Liver (tissue), 9 donors: ENCODE results near the gene RNF13. TPM values are rescaled to one million over a fixed set of nuclear protein-coding genes. Genes with fewer than 3 reads are reported as not detected.
A peak's percentile ranks its signal among the peaks of the same experiment; 100 is the strongest.

Source experiments
- DNase-seq: peaks from one replicate; pipeline ENCODE4 v3.0.0-alpha.2; 2017; ENCODE audit warnings: low spot score
- H3K27ac ChIP-seq, 2 donors: one replicate each; pipeline ENCODE4 v1.7.0; 2013; ENCODE audit warnings: inconsistent platforms in 2 of 2, low read length in 2 of 2, control low read depth in 1 of 2, low read depth in 1 of 2, mild to moderate bottlenecking in 1 of 2
- H3K27me3 ChIP-seq, 4 donors: one replicate each; pipeline versions ENCODE4 v1.6.1 to v1.7.0; 2013; ENCODE audit warnings: low read length in 3 of 4, inconsistent platforms in 1 of 4, mild to moderate bottlenecking in 1 of 4, moderate library complexity in 1 of 4; ENCODE audit not compliant: control insufficient read depth in 4 of 4, insufficient read depth in 4 of 4
- H3K36me3 ChIP-seq, 4 donors: one replicate each; pipeline versions ENCODE4 v1.6.1 to v1.7.0; 2013; ENCODE audit warnings: low read length in 3 of 4, mild to moderate bottlenecking in 3 of 4, low read depth in 1 of 4, moderate library complexity in 1 of 4; ENCODE audit not compliant: control insufficient read depth in 4 of 4, insufficient read depth in 3 of 4
- H3K4me1 ChIP-seq, 4 donors: one replicate each; pipeline versions ENCODE4 v1.6.1 to v1.7.0; 2013; ENCODE audit warnings: low read length in 3 of 4, mild to moderate bottlenecking in 3 of 4, moderate library complexity in 1 of 4; ENCODE audit not compliant: control insufficient read depth in 4 of 4, insufficient read depth in 4 of 4
- H3K4me3 ChIP-seq, 3 donors: one replicate each; pipeline versions ENCODE4 v1.6.1 to v1.7.0; 2013; ENCODE audit warnings: low read length in 3 of 3, control low read depth in 1 of 3, low read depth in 1 of 3, mild to moderate bottlenecking in 1 of 3
- H3K9ac ChIP-seq, 2 donors: one replicate each; pipeline ENCODE4 v1.7.0; 2013; ENCODE audit warnings: low read length in 2 of 2, mild to moderate bottlenecking in 2 of 2, moderate library complexity in 2 of 2, control low read depth in 1 of 2, low read depth in 1 of 2
- H3K9me3 ChIP-seq, 4 donors: one replicate each; pipeline versions ENCODE4 v1.6.1 to v1.7.0; 2013; ENCODE audit warnings: low read length in 3 of 4; ENCODE audit not compliant: control insufficient read depth in 4 of 4
- EGR1 ChIP-seq, 2 donors: IDR thresholded peaks; 2 replicates each; pipeline ENCODE4 v1.6.1; 2016 to 2018; ENCODE audit warnings: antibody characterized with exemption in 2 of 2, low read depth in 2 of 2
- FOXA1 ChIP-seq: IDR thresholded peaks from 2 replicates; pipeline ENCODE4 v1.6.1; 2016; ENCODE audit warnings: antibody characterized with exemption
- FOXA2 ChIP-seq: IDR thresholded peaks from 2 replicates; pipeline ENCODE4 v1.6.1; 2016; ENCODE audit warnings: antibody characterized with exemption
- GABPA ChIP-seq, 2 donors: IDR thresholded peaks in 1 of 2; conservative IDR thresholded peaks in 1 of 2; 2 replicates each; pipeline ENCODE4 v1.6.1; 2016; ENCODE audit warnings: antibody characterized with exemption in 2 of 2, mild to moderate bottlenecking in 1 of 2, moderate library complexity in 1 of 2
- JUND ChIP-seq, 2 donors: IDR thresholded peaks; 2 replicates each; pipeline ENCODE4 v1.6.1; 2016; ENCODE audit warnings: antibody characterized with exemption in 2 of 2
- RAD21 ChIP-seq, 2 donors: IDR thresholded peaks; 2 replicates each; pipeline ENCODE4 v1.6.1; 2016; ENCODE audit warnings: antibody characterized with exemption in 2 of 2, mild to moderate bottlenecking in 2 of 2
- RXRA ChIP-seq, 2 donors: IDR thresholded peaks; 2 replicates each; pipeline ENCODE4 v1.6.1; 2017 to 2018; ENCODE audit warnings: antibody characterized with exemption in 2 of 2, mild to moderate bottlenecking in 1 of 2
- SP1 ChIP-seq: IDR thresholded peaks from 2 replicates; pipeline ENCODE4 v1.6.1; 2018; ENCODE audit warnings: antibody characterized with exemption, mild to moderate bottlenecking
- TAF1 ChIP-seq: conservative IDR thresholded peaks from 2 replicates; pipeline ENCODE4 v1.6.1; 2016; ENCODE audit warnings: antibody characterized with exemption, mild to moderate bottlenecking
- YY1 ChIP-seq: IDR thresholded peaks from 2 replicates; pipeline ENCODE4 v1.6.1; 2016; ENCODE audit warnings: antibody characterized with exemption, mild to moderate bottlenecking
- WGBS: extraction: QIAGEN DNeasy Blood & Tissue Kit; methylation state at CpG from one replicate; pipeline ENCODE4 v1.1.7; 2013; 5-methylcytosine and 5-hydroxymethylcytosine counted together
- polyA plus RNA-seq, 2 donors: library from polyadenylated mRNA; stranded (reverse) in 1 of 2; unstranded in 1 of 2; fragments of 200-250 nt in 1 of 2; fragments of >200 nt in 1 of 2; fragmentation: Nextera tagmentation in 1 of 2; extraction: Ambion mirVana in 1 of 2; gene quantifications; one replicate each; pipeline versions ENCODE4 v1.2.1 to v1.2.3, GENCODE V29; 2013 to 2015
- total RNA-seq, 2 donors: library from RNA; depleted of rRNA; stranded (reverse); fragments of >200 nt; gene quantifications; one replicate each; pipeline ENCODE4 v1.2.3, GENCODE V29; 2014
- TF ChIP-seq, protein P1 (sequence below): IDR thresholded peaks from 2 replicates; pipeline ENCODE4 v1.6.1; 2016; ENCODE audit warnings: antibody characterized with exemption, mild to moderate bottlenecking
- TF ChIP-seq, protein P2 (sequence below): IDR thresholded peaks from 2 replicates; pipeline ENCODE4 v1.6.1; 2016; ENCODE audit warnings: antibody characterized with exemption
- TF ChIP-seq, protein P3 (sequence below): IDR thresholded peaks from 2 replicates; pipeline ENCODE4 v1.6.1; 2016; ENCODE audit warnings: antibody characterized with exemption
- donor health status: healthy.
- donor health status: healthy.
- donor health status: healthy.
- donor health status: healthy.
- donor health status: healthy.

Gene RNF13, protein sequence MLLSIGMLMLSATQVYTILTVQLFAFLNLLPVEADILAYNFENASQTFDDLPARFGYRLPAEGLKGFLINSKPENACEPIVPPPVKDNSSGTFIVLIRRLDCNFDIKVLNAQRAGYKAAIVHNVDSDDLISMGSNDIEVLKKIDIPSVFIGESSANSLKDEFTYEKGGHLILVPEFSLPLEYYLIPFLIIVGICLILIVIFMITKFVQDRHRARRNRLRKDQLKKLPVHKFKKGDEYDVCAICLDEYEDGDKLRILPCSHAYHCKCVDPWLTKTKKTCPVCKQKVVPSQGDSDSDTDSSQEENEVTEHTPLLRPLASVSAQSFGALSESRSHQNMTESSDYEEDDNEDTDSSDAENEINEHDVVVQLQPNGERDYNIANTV
- total RNA-seq (10 to 100 TPM; 54.6 to 65.2 TPM), polyA plus RNA-seq (10 to 100 TPM; 31.3 to 70.5 TPM)

DNA sequence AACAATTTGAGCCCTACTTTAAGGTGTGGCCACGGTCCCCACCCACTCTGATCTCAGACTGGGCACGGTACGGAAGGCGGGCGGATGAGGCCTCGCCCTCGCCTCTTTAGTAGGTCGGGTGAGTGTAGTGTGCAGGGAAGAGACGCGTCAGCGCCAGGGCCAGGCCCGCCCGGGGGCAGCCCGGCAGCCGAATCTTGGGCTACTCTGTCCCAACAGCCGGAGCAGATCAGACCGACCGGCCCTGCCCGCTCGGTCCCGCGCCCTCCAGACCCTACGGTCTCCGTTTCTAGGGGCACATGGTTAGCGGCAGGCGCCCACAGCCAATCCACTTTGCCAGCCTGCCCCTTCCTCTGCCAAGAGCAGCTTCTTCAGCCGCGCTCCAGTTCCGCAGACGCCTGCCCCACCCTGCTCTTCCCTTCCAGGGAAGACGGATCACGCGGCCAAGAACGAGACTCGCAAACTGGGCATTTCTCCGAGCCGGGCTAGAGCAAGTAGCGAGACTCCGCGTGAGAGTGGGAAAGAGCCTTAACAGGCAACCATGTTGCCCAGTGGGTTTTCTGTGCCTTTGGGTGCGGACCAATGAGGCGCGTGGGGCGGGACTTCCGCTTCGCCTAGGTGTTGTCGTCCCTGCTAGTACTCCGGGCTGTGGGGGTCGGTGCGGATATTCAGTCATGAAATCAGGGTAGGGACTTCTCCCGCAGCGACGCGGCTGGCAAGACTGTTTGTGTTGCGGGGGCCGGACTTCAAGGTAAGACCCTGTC, at the start of gene RNF13:
RNF13 (plus strand) TSS at position 610 of the 761 bp plus-strand sequence. CDS start 32,812 bp downstream, outside the sequence.
- peak within 1 kb of the TSS; percentile 98 to 100 for H3K27ac ChIP-seq
- no peaks in the 10 kb centered on the region for H3K9me3 ChIP-seq
- H3K9ac ChIP-seq: peak within 1 kb of the TSS; percentile 84 to 97
- TF ChIP-seq, protein P1, sequence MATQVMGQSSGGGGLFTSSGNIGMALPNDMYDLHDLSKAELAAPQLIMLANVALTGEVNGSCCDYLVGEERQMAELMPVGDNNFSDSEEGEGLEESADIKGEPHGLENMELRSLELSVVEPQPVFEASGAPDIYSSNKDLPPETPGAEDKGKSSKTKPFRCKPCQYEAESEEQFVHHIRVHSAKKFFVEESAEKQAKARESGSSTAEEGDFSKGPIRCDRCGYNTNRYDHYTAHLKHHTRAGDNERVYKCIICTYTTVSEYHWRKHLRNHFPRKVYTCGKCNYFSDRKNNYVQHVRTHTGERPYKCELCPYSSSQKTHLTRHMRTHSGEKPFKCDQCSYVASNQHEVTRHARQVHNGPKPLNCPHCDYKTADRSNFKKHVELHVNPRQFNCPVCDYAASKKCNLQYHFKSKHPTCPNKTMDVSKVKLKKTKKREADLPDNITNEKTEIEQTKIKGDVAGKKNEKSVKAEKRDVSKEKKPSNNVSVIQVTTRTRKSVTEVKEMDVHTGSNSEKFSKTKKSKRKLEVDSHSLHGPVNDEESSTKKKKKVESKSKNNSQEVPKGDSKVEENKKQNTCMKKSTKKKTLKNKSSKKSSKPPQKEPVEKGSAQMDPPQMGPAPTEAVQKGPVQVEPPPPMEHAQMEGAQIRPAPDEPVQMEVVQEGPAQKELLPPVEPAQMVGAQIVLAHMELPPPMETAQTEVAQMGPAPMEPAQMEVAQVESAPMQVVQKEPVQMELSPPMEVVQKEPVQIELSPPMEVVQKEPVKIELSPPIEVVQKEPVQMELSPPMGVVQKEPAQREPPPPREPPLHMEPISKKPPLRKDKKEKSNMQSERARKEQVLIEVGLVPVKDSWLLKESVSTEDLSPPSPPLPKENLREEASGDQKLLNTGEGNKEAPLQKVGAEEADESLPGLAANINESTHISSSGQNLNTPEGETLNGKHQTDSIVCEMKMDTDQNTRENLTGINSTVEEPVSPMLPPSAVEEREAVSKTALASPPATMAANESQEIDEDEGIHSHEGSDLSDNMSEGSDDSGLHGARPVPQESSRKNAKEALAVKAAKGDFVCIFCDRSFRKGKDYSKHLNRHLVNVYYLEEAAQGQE: peak; percentile 84
- TF ChIP-seq RXRA (IDR thresholded peaks at IDR 0.05) (peak in 1 of 2 donors; percentile 54), FOXA1 (no peak), GABPA (IDR thresholded peaks at IDR 0.05 in 1 of 2, conservative IDR thresholded peaks at IDR 0.05 in 1 of 2) (peak; percentile 77 to 91), SP1 (peak; percentile 93), EGR1 (IDR thresholded peaks at IDR 0.05; ENCODE audit: low read depth in 2 of 2) (peak; percentile 14 to 36), JUND (IDR thresholded peaks at IDR 0.05) (peak in 1 of 2 donors; percentile 20), RAD21 (IDR thresholded peaks at IDR 0.05) (no peak), TAF1 (peak; percentile 91), FOXA2 (no peak), YY1 (peak; percentile 90)
- TF ChIP-seq, protein P2, sequence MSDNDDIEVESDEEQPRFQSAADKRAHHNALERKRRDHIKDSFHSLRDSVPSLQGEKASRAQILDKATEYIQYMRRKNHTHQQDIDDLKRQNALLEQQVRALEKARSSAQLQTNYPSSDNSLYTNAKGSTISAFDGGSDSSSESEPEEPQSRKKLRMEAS: peak; percentile 42
- TF ChIP-seq, protein P3, sequence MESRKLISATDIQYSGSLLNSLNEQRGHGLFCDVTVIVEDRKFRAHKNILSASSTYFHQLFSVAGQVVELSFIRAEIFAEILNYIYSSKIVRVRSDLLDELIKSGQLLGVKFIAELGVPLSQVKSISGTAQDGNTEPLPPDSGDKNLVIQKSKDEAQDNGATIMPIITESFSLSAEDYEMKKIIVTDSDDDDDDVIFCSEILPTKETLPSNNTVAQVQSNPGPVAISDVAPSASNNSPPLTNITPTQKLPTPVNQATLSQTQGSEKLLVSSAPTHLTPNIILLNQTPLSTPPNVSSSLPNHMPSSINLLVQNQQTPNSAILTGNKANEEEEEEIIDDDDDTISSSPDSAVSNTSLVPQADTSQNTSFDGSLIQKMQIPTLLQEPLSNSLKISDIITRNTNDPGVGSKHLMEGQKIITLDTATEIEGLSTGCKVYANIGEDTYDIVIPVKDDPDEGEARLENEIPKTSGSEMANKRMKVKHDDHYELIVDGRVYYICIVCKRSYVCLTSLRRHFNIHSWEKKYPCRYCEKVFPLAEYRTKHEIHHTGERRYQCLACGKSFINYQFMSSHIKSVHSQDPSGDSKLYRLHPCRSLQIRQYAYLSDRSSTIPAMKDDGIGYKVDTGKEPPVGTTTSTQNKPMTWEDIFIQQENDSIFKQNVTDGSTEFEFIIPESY: peak; percentile 65
- H3K4me1 ChIP-seq: peaks cover 5 to 31% (median 14%) of the 10 kb centered on the region in 4 donors
- no peaks in the 10 kb centered on the region for H3K27me3 ChIP-seq
- peak within 1 kb of the TSS; percentile 74 to 97 (median 95) for H3K4me3 ChIP-seq
- H3K36me3 ChIP-seq: no peaks in the 10 kb centered on the region
- peak; percentile 94 for DNase-seq
- WGBS: under 1% methylated on average over 56 of the region's 56 CpGs

DNA sequence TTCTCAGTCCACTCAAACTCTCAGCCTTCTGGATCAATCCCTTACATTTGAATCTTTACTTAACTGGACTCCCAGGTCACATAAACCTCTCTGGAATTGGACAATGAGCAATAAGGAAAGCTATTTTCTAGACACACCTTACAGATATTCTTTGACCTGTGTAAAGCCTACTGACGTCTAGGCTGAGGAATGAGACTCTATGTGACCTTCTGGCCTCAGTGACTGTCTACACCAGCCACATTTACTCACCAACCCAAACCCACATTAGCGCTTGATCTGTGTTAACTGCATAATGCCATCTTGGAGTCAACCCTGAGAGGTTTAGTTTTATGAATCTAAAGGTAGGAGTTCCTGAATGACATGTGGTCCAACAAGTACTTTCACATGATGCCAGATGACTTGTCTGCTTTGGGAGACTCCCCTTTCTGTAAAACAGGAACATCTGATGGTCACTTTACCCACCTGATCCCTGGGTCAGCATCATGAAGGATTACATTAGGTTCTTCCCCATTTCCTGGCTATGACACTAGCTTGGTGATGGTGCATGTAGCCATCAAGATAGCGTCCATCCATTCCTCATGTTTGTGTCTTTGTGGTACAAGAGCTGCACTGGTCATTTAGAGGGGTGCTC, 49.3 kb upstream of the RNF13 start:
- no peaks in the 10 kb centered on the region for H3K27me3 ChIP-seq
- H3K9ac ChIP-seq: no peak overlapping the region
- no peak overlapping the region for H3K27ac ChIP-seq
- H3K36me3 ChIP-seq: no peaks in the 10 kb centered on the region
- H3K4me3 ChIP-seq: no peak overlapping the region
- H3K9me3 ChIP-seq: no peaks in the 10 kb centered on the region
- WGBS: 70% methylated on average over 3 of the region's 3 CpGs
- H3K4me1 ChIP-seq: no peaks in the 10 kb centered on the region
- no peak for DNase-seq
- TF ChIP-seq YY1 (no peak), JUND (IDR thresholded peaks at IDR 0.05) (no peak)
